GM18502 (cell line): ENCODE measurements around the gene TXNDC5.

Experiments
- ATAC-seq: cut with Tn5 transposase; IDR thresholded peaks from one replicate; pipeline ENCODE4 v1.9.1; 2021; ENCODE audit warnings: mild to moderate bottlenecking; ENCODE audit not compliant: unreplicated experiment, poor library complexity

TXNDC5 gene

GRCh38 chr6:7910654-7911344 is at the start of gene TXNDC5:
TSS of gene TXNDC5 (minus strand) at chr6:7910788. CDS start at chr6:7910776, 12 bp downstream.
- ATAC-seq, result peak; percentile 70

- ATAC-seq, result no peak
Observed at GRCh38 chr6:7960141-7960540, 49.6 kb upstream of the TXNDC5 start.

- no peak for ATAC-seq
Observed at GRCh38 chr6:7959453-7959852, 48.9 kb upstream of the TXNDC5 start.

- ATAC-seq, result no peak
Observed at GRCh38 chr6:7958464-7958863, 47.9 kb upstream of the TXNDC5 start.

- ATAC-seq, result no peak
Observed at GRCh38 chr6:7956257-7956656, 45.7 kb upstream of the TXNDC5 start.

GRCh38 chr6:7954477-7955200 is 44.1 kb upstream of the TXNDC5 start:
- no peak for ATAC-seq

GRCh38 chr6:7953753-7954152 is 43.2 kb upstream of the TXNDC5 start:
- no peak for ATAC-seq

- peak; percentile 42 for ATAC-seq
Observed at GRCh38 chr6:7939864-7940228, 29.3 kb upstream of the TXNDC5 start.

- peak; percentile 77 for ATAC-seq
Observed at GRCh38 chr6:7939184-7939863, 28.7 kb upstream of the TXNDC5 start.

GRCh38 chr6:7938562-7939183 is 28.1 kb upstream of the TXNDC5 start:
- no peak for ATAC-seq

GRCh38 chr6:7933794-7934193 is 23.2 kb upstream of the TXNDC5 start:
- ATAC-seq, result peak; percentile 97

- no peak for ATAC-seq
Observed at GRCh38 chr6:7932625-7933024, 22.0 kb upstream of the TXNDC5 start.

- ATAC-seq, result no peak
Observed at GRCh38 chr6:7924867-7925266, 14.3 kb upstream of the TXNDC5 start.

GRCh38 chr6:7922596-7922995 is 12.0 kb upstream of the TXNDC5 start:
- ATAC-seq, result no peak

- ATAC-seq, result no peak
Observed at GRCh38 chr6:7921632-7922092, 11.1 kb upstream of the TXNDC5 start.

GRCh38 chr6:7921046-7921445 is 10.5 kb upstream of the TXNDC5 start:
- ATAC-seq, result no peak

GRCh38 chr6:7920425-7920824 is 9.8 kb upstream of the TXNDC5 start:
- no peak for ATAC-seq

- ATAC-seq, result no peak
Observed at GRCh38 chr6:7919871-7920270, 9.3 kb upstream of the TXNDC5 start.

- ATAC-seq, result no peak
Observed at GRCh38 chr6:7918403-7918802, 7.8 kb upstream of the TXNDC5 start.

GRCh38 chr6:7917729-7918128 is 7.1 kb upstream of the TXNDC5 start:
- no peak for ATAC-seq

GRCh38 chr6:7916959-7917358 is 6.4 kb upstream of the TXNDC5 start:
- ATAC-seq, result peak; percentile 81
